HK-2 (cell line): ENCODE measurements around the gene TIE1.
A peak's percentile ranks its signal among the peaks of the same experiment; 100 is the strongest.

ENCODE experiments used
- DNase-seq: peaks from one replicate; pipeline ENCODE4 v3.0.0-alpha.2; 2018; ENCODE audit not compliant: unreplicated experiment

The TIE1 gene

GRCh38 chr1:43274125-43274803 is 26.5 kb upstream of the TIE1 start:
- peak; percentile 27 for DNase-seq

GRCh38 chr1:43274804-43275180 is 26.0 kb upstream of the TIE1 start:
- DNase-seq = no peak

DNA sequence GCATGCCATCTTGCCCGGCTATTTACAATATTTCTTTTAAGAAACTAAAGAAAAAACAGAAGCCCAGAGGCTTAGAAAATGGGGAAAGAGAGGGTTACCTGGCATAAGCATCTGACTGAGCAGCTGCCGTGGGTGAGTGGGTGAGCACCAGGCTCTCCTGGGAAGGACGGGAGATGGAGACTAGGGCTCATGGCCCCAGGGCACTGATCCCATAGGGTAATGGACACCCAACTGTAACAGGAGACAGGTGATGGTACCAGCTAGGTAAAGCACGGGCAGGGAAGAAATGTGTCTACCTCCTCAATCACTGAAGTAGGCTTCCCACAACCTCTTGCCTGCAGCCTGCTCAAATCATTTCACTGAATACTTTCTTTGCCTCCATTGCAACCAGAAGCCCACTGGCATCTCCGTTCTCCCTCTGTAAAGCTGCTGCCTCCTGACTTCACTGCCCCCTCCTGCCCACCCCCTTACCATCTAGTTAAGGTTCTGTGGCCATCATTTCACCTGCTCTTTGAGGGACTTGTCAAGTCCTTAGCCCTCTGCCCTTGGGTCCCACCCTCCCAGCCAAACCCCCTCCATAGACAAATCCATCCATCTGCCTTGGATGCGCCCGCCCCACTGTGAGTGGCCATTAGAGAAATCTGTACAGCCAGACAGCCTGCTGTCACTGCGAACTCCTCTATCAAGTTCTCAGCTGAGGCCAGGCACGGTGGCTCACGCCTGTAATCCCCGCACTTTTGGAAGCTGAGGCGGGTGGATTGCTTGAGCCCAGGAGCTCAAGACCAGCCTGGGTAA is 24.8 kb upstream of the TIE1 start:
- DNase-seq = no peak

DNA sequence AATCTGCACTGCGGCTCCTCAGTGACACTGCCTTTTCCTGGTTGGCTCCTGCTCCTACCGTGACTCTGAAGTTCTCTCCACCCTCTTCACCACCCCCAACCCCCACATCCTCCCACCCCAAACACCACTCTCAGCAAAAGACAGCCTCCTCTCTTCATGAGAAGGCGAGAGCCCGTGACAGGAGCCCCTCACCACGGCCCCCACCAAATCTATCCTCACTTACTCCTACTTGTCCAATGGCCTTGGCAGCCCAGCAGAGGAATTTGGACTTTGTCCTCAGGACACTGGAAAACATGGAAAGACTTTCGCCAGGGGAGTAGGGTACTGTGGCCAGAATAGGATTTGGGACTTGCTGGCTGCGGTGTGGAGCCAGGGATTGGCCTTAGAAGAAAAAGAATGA is 24.1 kb upstream of the TIE1 start:
- no peak for DNase-seq

GRCh38 chr1:43277116-43277876 is 23.5 kb upstream of the TIE1 start:
- no peak for DNase-seq

DNA sequence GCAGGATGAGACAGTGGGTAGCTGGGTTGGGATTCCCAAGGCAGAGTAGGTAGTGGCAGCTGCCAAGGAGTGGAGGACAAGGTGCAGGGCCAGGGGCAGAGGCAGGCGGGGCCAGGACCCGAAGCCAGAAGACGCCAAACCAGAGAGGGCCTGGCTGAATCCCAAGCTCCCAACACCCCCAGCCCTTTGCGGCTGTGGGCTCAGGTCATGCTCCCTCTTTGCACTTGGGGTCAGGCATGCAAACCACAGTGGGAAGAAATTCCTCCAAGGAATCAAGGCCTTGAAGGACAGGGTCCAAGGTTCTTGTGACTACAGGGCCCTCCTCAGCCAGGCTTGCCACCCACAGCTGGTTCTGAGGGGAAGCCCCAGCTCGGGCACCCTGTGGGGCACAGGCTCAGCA is 21.6 kb upstream of the TIE1 start:
- no peak for DNase-seq

DNA sequence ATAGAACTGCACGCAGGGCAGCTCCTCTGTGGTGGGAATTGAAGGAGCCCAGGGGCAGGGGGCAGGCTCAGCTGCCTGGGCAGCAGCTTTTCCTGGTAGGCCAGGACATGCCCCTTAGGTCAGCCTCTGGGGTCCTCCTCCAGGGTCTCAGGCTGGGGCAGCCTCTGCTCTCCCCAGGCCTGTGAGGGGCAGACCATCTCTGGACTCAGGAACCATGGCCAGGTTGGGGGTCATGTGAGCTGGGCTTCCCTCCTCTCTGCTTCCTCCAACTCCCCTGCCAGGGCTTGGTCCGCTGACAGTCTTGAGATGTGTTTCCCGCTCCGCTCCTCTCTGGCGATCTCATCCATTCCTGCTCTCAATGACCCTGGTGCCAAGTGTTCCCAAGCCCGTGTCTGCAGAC is 21.1 kb upstream of the TIE1 start:
- no peak for DNase-seq

GRCh38 chr1:43280692-43281091 is 20.1 kb upstream of the TIE1 start:
- DNase-seq = no peak

- DNase-seq = no peak
Measured at GRCh38 chr1:43282220-43283195, 18.3 kb upstream of the TIE1 start.

DNA sequence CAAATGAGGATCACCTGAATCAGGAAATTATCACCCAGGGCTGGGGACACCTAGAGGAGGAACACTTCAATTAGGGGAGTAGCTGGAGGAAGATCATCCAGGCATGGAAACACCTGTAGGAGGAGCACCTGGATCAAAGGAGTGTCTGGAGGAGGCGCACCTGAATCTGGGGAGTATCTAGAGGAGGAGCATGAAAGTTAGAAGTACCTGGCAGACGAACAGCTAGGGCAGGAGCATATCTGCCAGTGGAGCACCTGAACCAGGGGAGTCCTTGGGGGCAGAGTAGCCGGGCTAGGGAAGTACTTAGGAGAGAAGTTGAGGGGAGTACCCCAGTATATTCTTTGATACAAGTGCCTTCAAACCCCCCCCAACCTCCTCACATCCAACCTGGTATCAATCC is 16.7 kb upstream of the TIE1 start:
- DNase-seq = no peak

- no peak for DNase-seq
Measured at GRCh38 chr1:43284546-43285110, 16.2 kb upstream of the TIE1 start.

DNA sequence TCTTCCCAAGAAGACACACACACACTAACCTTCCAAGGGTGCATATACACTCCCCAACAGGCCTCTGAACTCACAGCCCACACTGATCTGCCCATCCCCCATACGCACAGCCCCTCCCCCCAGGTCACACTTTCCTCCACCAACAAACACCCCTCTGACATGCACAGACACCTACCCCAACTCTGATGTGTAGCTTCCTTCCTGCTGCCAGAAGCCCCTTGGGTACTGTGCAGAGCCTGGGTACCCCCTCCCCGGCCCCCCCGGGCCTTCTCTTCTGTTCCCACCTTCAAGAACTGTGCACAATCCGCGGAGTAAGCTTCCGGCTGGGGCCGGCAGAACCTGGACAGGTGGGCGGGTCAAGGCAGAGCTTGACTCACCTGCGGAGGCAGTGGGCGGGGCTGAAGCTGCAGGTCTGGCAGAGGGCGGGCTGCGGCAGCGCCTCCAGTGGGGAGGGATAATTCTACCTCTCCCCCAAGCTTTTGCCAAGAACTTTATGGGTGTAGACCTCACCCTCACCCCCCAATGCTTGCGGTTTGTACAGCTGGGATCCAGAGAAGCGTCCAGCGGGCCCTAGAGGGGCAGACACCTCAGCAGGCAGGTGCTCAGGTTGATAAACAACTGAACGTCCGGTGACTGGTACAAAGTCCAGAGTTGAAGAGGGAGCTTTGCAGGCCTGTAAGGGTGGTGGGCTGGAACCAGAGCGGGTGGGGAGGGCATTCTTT is 15.4 kb upstream of the TIE1 start, which contains the start of gene C1orf210:
Gene C1orf210, minus strand, starts transcription at position 313 of the 722 bp plus-strand sequence. CDS start 2,311 bp downstream, outside the sequence.
- DNase-seq = peak; percentile 16

DNA sequence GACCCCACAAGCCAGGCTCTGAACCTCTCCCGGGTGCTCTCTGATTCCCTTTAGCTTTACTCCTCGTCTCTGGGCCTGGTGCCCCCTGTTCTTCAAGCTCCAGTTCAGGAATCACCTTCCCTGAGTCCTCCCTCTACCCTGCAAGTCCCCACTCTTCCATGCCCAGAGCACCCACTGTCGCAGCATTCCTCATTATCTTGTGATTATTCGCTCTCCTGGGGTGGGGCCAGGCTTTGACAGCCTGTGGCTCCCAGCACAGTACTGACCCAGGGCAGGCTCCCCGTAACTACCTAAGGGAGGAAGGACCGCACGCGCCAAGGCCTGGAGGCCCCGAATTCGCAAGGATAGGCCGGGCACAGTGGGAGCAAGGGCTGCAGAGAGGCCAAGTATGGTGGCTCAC is 14.7 kb upstream of the TIE1 start:
- DNase-seq = no peak

GRCh38 chr1:43286533-43286932 is 14.2 kb upstream of the TIE1 start:
- no peak for DNase-seq

- no peak for DNase-seq
Measured at GRCh38 chr1:43288058-43288784, 12.6 kb upstream of the TIE1 start.

GRCh38 chr1:43288785-43289706 is 11.7 kb upstream of the TIE1 start:
- no peak for DNase-seq

DNA sequence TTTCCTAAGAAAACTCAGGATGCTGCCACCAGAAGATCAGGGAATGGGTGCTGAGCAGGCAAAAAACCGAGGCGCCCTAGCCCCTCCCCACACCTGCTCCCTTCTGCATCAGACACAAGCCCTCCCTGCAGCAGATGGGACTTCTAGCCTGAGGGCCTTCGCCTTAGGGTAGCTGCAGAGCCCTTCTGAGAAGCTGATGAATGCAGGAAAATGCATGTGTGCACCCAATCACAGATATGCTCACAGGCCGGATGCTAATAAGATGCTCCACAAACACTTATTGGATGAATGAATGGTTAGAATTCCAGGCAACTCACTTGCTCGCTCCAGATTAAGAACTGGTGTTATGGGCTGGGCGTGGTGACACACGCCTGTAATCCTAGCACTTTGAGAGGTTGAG is 8.6 kb upstream of the TIE1 start:
- DNase-seq = no peak

DNA sequence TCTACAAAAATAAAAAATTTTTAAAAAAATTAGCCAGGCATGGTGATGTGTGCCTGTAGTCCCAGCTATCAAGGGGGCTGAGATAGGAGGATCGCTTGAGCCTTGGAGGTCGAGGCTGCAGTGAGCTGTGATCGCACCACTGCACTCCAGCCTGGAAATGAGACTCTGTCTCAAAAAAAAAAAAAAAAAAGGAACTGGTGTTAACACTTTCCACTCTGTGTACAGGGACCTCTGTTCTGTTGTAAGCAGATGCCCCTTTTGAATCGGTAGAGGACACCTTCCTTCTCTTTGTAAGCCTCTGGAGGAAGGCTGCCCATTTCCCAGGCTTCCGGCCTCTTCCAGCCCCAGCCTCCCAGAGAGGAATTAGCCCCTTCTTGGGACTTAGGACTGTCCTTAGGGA is 8.1 kb upstream of the TIE1 start:
- DNase-seq = no peak

DNA sequence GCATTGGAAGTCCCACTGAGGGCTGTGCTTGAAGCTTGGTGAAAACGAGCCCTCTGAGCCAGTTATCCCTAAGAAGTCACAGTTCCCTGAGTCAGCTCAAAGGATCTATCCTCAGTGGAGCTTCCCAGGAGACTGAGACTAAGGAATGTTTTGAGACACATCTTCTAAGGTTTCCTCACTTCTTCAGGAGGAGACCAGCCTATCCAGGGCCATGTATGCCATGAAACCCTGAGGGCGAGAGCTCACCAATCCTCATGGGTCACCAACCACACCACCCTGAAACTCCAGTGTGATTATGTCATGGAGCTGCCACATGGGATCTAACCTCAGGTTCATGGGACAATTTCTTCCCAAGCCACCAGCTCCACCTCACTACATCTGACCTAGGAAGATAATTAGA is 7.6 kb upstream of the TIE1 start:
- no peak for DNase-seq
